Measurements from ENCODE around the gene CXCL1.
"Not testable (repeated sequence)": the region's sequence is repeated elsewhere in the genome, so short reads cannot be mapped to it uniquely, and the experiment has no call there.

The CXCL1 gene

GRCh38 chr4:73872316-73873108, 3.3 kb downstream of the CXCL1 start:
- in situ Hi-C loops (cut with MboI; ENCODE audit: low sequenced_read_pairs) = no loop called here

- in situ Hi-C loops (cut with MboI; ENCODE audit: low sequenced_read_pairs) = no loop called here
Observed at GRCh38 chr4:73874386-73874785, 5.2 kb downstream of the CXCL1 start.

- in situ Hi-C loops (cut with MboI; ENCODE audit: low sequenced_read_pairs) = no loop called here
Observed at GRCh38 chr4:73875401-73875800, 6.2 kb downstream of the CXCL1 start.

- in situ Hi-C loops (cut with MboI; ENCODE audit: low sequenced_read_pairs) = no loop called here
Observed at GRCh38 chr4:73883306-73883705, 14.1 kb downstream of the CXCL1 start.

- in situ Hi-C loops (cut with MboI; ENCODE audit: low sequenced_read_pairs) = no loop called here
Observed at GRCh38 chr4:73885574-73886267, 16.5 kb downstream of the CXCL1 start.

GRCh38 chr4:73891326-73891725, 22.1 kb downstream of the CXCL1 start:
- in situ Hi-C loops (cut with MboI; ENCODE audit: low sequenced_read_pairs) = no loop called here

GRCh38 chr4:73891739-73892405, 22.7 kb downstream of the CXCL1 start:
- in situ Hi-C loops (cut with MboI; ENCODE audit: low sequenced_read_pairs) = no loop called here

GRCh38 chr4:73892966-73893365, 23.8 kb downstream of the CXCL1 start:
- in situ Hi-C loops (cut with MboI; ENCODE audit: low sequenced_read_pairs) = no loop called here

GRCh38 chr4:73894001-73894400, 24.8 kb downstream of the CXCL1 start:
- in situ Hi-C loops (cut with MboI; ENCODE audit: low sequenced_read_pairs) = no loop called here

- in situ Hi-C loops (cut with MboI; ENCODE audit: low sequenced_read_pairs) = no loop called here
Observed at GRCh38 chr4:73895201-73896175, 26.3 kb downstream of the CXCL1 start.

GRCh38 chr4:73896416-73896815, 27.2 kb downstream of the CXCL1 start:
- in situ Hi-C loops (cut with MboI; ENCODE audit: low sequenced_read_pairs) = no loop called here

GRCh38 chr4:73897380-73898136, 28.4 kb downstream of the CXCL1 start:
- in situ Hi-C loops (cut with MboI; ENCODE audit: low sequenced_read_pairs) = no loop called here

- in situ Hi-C loops (cut with MboI; ENCODE audit: low sequenced_read_pairs) = not testable (repeated sequence)
Observed at GRCh38 chr4:73899338-73899737, 30.1 kb downstream of the CXCL1 start.

- in situ Hi-C loops (cut with MboI; ENCODE audit: low sequenced_read_pairs) = no loop called here
Observed at GRCh38 chr4:73901031-73901430, 31.8 kb downstream of the CXCL1 start.

GRCh38 chr4:73902038-73902637, 32.9 kb downstream of the CXCL1 start:
- in situ Hi-C loops (cut with MboI; ENCODE audit: low sequenced_read_pairs) = no loop called here

GRCh38 chr4:73902817-73903547, 33.8 kb downstream of the CXCL1 start:
- in situ Hi-C loops (cut with MboI; ENCODE audit: low sequenced_read_pairs) = no loop called here

- in situ Hi-C loops (cut with MboI; ENCODE audit: low sequenced_read_pairs) = no loop called here
Observed at GRCh38 chr4:73904491-73904890, 35.3 kb downstream of the CXCL1 start.

- in situ Hi-C loops (cut with MboI; ENCODE audit: low sequenced_read_pairs) = no loop called here
Observed at GRCh38 chr4:73908965-73909364, 39.8 kb downstream of the CXCL1 start.

- in situ Hi-C loops (cut with MboI; ENCODE audit: low sequenced_read_pairs) = no loop called here
Observed at GRCh38 chr4:73911746-73912145, 42.6 kb downstream of the CXCL1 start.

Data from HL-60/S4 (cell line).